ENCODE data around the gene MED9.
"Not testable (repeated sequence)": the region's sequence is repeated elsewhere in the genome, so short reads cannot be mapped to it uniquely, and the experiment has no call there.

The MED9 gene

DNA sequence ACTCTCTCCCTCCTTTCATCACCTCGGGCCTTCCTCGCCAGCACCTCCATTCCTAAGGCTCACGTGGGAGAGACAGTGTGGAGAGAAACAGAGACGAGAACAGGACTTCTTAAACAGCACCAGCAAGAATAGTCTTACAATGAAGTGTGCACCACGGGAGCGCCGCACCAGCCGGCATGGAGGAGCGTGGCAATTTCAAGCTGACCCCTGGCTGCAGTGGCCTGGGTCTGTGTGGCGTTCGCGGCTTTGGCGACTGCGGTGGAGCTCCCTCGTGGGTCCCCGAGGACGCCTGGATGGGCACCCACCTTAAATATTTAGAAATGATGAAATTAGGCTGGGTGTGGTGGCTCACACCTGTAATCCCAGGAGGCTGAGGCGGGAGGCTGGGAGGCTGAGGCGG is 20.5 kb upstream of the MED9 start:
- FAIRE-seq: no peak

DNA sequence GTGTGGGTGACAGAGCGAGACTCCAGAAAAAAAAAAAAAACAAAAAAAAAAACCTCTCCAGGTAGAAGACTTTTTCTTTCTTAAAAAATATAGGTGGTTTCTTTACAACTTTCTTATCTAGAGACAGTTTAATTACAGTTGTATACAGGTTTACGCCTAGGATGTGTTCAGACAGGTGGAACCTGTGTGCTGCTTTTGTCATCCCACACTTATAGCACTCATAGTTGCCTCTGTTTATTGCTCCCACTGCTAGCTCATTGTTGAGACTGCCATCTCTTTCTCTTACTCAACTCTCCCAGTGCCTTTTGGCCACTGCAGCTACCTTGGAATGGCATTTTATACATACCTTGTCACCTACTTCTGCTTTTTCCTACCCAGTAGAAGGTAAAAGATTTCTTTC is 19.1 kb upstream of the MED9 start:
- FAIRE-seq: no peak

DNA sequence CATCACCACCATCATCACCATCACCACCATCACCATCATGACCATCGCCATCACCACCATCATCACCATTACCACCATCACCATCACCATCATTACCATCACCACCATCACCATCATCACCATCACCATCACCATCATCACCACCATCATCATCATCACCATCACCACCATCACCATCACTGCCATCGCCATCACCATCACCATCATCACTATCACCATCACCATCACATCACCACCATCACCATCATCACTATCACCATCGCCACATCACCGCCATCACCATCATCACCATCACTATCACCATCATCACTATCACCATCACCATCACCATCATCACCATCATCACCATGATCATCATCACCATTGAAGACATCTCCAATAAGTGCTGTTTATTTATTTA is 16.8 kb upstream of the MED9 start:
- no peak for FAIRE-seq

DNA sequence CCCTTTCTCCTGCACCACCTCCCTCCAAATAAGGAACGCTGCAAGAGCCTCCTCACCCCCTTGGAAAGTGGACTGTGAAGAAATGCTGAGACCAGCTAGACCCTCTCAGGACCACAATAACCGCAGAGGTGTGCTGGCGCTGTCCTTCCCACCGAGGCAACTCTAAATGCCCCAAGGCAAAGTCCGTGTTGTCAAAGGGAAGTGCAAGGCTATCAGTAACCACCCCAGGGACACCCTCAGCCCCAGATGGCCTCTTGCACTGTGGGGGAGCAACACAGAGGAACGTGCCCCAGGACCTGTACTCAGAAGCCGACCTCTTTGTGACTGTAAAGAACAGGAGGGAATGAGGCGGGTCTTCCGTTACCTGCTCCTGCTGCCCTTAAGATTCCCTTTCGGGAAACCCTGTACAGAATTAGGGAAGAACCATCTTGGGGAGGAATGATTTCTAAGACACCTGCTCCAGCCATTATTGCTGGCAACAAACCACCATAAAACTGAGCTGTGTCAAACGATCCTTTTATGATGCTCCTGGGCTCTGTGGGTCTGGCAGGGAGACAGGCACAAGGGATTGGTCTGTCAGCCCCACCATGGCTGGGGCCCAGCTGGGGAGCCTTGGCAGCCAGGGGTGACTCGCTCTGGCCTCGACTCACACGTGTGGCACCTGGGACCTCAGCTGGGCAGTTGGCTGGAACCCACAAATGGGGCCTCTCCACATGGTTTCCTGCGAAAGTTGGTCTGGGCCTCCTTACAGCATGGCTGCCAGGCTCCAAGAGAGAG is 14.6 kb upstream of the MED9 start:
- no peak for FAIRE-seq

DNA sequence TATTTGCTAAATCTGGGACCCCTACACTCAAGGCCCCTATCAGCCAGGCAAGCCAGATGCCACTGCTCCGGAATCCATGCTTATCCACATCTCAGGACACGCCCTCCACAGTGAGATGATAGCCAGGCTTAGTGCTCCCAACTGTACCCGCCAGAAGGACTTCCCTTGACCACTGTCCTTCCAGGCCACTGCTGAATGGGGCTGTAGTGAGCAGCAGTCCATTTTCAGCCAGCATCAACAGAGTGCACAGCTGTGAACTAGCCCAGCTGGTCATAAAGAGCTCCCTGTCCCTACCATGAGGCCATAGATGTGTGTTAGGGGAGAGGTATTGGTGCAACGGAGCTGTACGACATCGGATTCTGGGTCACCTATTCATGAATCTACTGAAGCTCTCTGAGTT is 13.0 kb upstream of the MED9 start:
- FAIRE-seq: no peak

DNA sequence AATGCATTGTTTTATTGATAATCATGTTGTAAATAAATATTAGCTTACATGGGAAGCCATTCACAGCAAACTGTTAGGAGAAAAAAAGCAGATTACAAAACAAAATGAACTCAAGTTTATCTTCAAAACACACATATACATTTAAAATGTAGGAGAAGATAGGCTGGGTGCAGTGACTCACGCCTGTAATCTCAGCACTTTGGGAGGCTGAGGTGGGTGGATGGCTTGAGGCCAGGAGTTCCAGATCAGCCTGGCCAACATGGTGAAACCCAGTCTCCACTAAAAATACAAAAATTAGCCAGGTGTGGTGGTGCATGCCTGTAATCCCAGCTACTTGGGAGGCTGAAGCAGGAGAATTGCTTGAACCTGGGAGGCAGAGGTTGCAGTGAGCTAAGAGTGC is 10.9 kb upstream of the MED9 start:
- not testable (repeated sequence) for FAIRE-seq

DNA sequence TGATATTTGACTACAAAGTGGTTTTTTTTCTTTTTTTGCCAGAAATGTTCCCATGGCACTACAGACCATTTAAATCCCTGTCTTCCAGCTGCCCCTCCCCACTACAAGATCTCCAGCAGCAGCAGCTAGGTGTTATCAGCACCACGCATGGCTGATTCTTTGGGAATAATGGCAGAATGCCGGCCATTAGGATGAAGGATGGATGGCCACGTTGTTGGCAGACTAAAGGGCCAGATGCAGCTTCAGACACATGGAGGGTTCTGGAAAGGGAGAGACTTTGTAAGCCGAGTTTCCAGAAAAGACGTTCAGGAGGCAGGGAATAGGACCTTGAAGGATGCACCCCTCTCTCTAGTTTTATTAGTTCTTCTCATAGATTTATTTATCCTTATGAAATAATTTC is 10.3 kb upstream of the MED9 start:
- no peak for FAIRE-seq

DNA sequence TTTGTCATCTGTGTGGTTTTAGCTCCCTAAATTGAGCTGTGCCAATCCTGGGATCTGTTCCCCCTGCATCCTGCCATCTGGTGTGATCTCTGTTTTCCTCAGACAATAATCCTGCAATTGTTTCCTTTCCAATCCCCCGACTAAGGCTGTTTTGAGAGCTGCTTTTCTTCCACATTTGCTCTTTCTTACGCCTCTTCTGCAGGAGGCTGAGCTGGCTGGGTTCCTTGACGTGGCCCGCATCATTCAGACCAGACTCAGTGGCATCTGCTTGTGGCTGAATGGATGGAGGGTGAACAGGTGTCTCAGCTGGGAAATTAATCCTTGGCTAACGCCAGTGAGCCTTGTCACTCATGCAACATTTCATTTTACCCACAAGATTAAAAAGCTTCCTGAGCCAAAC is 9.8 kb upstream of the MED9 start:
- no peak for FAIRE-seq

DNA sequence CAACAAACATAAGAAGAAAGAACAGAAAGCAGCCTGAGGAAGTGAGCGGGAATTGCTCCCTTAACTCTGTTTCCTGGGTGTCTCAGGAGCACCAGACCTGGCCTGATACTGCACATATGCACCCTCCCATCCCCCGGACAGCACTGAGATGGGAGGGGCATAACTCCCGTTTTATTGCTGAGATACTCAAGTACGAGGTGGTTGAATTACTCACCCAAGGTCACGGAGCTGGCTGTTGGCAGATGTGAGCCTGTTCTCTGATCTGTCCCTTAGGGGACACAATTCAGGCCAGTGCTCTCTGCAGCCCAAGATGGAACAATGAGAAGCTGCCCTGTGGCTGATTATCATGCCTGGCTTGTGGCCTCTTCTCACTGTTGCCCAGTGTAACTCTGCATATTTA is 9.1 kb upstream of the MED9 start:
- FAIRE-seq: no peak

DNA sequence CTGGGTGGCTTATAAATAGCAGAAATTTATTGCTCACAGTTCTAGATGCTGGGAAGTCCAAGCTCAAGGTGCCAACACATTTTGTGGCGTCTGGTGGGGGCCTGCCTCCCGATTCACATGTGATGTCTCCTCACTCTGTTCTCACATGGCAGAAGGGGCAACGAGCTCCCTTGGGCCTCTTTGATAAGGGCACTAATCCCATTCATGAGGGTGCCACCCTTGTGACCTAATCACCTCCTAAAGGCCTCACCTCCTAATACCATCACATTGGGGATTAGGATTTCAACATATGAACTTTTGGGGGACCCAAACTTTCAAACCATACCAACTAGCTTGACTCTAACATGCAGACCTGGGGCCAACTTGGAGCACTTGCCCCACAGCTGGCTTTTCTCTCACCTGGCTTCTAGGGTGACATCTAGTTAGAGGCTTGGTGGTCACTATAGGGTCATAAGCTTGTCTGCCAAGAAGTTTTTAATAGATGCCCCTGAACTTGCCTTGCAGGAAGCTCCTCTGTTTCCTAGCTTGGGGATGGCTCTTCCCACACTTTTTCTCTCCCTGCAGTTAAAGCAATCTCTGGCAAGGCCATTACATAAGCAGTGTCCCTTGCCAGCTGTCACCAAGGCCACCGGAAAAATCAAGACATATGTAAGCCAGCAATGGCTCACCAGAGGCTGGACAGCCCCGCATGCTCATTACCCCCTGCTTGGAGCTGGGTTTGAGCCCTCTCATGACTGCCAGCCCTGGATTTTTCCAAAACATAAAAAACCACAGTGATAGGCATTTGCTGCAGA is 8.4 kb upstream of the MED9 start:
- no peak for FAIRE-seq

DNA sequence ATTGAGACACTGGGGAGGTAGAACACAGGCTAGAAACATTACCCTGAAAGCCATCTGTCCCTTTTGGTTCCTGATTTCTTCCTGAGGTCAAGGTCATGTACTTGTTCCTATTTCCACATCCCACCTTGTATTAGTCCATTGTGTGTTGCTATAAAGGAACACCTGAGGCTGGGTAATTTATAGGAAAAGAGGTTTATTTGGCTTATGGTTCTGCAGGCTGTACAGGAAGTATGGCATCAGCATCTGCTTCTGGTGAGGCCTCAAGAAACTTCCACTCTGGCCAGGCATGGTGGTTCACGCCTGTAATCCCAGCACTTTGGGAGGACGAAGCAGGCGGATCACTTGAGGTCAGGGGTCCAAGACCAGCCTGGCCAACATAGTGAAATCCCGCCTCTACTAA is 7.4 kb upstream of the MED9 start:
- no peak for FAIRE-seq

DNA sequence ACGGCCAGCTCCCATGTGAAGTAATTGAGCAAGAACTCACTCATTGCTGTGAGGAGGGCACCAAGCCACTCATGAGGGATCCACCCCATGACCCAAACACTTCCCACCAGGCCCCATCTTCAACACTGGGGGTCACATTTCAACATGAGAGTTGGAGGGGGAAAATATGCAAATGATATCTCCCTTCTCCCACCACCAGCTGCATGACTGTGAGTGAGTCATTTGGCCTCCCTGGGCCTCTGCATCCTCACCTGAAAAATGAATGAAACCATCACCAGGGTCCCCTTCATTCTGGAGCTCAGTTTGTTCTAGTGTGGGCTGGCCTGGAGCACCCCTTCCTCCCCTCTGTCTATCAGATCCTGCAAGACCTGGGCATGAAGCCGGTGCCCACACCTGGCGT is 6.8 kb upstream of the MED9 start:
- FAIRE-seq: no peak

DNA sequence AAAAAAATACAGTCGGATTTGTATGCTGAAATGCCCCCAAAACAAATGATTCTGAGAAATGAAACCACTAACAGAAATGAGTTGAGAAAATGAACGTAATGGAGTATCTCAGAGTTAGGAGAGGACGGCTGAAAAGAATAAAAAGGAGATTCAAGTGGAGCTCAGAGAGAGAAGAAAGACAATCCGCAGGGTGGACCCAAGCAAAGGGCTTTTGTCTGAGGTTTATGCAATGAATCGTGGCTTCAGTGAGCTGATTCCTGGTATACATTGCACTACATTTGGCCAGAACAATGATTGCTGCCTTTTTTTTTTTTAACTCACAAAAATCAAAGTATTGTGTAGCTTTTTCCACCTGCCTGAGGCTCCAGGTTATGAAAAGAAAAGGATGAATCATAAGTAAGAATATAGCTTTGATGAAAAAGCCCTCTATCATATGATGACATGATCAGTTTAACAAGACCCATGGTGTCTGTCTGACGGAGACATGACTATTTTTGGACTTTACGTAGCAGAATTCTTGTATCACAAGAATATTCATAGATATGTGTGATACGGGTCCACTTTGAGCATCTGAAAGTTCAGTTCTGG is 4.4 kb upstream of the MED9 start:
- FAIRE-seq: no peak

DNA sequence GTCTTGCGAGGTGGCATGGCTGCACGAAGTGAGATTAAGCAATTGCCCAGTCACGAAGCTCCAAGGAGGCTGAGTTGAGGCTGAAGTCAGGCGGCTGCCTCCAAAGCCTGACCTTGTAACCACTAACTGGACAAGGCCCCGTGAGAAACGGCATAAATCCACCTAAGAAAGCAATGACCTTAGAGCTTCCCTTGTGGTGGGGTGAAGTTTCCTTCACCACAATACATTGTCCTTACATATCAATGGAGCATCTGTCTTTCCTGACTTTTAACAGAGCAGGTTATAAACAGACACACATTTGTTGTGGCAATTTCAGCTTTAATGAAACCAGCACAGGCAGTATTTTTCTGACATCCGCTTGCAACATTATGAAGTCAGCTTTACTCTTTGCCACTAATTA is 2.5 kb upstream of the MED9 start:
- FAIRE-seq: no peak

DNA sequence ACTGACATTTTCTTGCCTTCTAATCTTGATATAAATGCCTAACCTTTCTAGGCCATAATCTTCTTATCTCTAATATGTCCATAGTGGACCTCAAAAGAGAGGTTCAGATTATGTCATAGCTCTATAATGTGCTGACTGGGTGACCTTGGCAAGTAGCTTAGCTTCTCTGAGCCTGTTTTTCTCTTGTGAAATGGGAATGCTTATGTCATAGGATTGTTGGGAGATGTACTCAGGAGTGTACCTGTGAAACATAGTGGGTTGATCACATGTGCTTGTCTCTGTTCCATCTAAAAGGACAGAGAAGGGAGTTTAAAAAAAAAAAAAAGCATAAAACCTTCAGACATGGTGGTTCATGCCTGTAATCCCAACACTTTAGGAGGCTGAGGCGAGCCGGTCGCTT is 2.4 kb downstream of the MED9 start:
- FAIRE-seq: no peak

DNA sequence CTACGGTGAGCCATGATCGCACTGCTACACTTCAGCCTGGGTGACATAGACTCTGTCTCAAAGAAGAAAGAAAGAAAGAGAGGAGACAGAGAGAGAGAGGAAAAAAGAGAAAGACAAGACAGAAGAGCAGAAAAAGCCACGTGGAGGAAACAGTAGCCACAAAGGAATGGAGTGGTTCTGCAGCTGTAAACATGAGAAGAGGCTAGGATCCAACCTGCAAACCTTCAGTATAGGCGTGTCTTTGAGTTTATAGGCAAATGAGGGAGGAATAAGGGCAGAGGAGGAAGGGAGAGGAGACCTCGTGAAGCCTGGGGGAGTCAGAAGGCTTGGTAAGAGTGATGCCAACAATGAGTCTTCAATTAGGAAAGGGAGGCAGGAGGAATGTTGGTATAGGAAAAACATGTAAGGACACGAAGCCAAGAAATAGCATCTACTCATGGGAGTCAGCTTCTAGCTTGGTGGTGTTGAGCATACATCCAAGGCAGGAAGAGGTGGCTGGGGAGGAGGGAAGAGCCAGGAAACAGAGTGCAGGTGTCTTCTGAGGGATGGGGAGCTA is 3.9 kb downstream of the MED9 start:
- FAIRE-seq: no peak

DNA sequence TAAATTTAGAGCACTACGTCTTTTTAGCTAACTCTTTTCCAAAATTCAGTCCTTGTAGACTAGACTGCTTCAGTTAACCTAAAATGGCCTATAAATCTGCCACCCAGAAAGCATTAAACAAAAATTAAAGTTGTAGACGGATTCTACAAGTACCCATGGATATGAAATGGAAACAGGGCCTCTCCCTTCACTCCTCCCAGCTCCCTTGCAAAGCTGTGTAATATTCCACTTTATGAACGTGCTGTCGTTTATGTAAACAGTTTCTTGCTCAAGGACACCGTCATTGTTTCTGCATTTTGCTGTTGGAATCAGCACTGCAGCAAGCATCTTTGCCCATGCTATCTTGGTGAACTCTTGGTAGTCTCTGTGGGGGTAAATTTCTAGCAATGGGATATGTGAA is 5.1 kb downstream of the MED9 start:
- no peak for FAIRE-seq

DNA sequence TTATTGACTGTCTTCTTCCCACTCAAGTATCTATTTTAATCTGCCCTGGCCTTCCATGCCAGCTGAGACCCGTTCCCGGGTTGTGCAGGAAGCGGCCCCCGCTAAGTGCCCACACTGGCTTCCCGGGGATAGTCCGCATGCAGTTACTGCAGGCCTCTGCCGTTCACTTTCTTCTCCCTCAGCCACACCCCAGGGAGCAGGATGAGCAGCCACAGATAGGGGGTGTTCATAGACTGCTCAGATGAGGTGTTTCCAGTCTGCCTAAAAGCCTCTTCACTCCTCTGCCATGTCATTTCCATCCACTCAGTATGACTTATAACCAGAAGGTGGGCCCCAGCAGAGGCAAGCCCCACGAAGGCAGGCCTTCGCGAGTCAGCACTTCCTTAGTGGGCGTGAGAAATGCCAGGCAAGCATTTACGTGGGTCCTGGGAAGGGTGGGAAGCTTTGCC is 7.7 kb downstream of the MED9 start:
- FAIRE-seq: no peak

DNA sequence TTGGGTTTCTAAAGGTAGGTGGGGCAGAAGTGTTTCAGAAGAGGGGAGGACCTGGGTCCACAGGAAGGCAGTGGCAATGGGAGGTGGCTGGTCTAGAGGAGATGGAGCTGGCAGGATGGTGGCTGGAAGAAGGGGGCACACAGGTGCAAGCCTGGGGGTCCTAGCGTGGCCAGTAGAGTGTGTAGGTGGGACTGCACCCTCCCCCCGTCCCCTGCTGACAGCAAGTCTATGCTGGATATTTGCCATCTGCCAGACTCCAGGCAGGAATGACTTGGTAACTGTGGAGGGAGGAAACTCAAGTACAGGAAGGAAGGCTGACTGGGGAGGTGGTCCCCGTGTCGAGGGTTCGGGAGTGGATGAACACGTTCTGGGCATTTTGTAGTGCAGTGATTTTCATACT is 8.6 kb downstream of the MED9 start:
- FAIRE-seq: no peak

DNA sequence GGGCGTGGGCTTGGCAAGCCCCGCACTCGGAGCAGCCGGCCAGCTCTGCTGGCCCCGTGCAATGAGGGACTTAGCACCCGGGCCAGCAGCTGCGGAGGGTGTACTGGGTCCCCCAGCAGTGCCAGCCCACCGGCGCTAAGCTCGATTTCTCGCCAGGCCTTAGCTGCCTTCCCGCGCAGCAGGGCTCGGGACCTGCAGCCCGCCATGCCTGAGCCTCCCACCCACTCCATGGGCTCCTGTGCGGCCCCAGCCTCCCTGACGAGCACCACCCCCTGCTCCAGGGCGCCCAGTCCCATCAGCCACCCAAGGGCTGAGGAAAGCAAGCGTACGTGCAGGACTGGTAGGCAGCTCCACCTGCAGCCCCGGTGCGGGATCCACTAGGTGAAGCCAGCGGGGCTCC is 9.6 kb downstream of the MED9 start:
- not testable (repeated sequence) for FAIRE-seq

DNA sequence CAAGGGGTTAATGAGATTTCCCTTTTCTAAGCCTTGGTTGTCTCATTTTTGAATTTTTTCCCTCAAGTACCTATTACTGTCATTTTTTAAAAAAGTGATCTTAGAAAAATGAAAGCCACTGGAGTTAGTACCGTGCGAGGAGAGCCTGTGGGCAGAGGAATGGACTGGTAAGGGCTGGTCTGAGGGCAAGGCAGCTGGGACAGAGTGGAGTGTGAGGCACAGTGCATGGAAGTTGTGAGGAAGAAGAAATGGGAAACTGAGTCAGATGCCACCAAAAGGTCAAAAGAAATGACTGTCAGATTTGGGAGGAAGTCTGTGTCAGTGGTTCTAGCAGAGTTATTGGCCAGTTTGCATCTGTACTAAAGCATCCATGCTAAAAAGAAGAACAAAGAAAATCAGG is 11.2 kb downstream of the MED9 start:
- no peak for FAIRE-seq

DNA sequence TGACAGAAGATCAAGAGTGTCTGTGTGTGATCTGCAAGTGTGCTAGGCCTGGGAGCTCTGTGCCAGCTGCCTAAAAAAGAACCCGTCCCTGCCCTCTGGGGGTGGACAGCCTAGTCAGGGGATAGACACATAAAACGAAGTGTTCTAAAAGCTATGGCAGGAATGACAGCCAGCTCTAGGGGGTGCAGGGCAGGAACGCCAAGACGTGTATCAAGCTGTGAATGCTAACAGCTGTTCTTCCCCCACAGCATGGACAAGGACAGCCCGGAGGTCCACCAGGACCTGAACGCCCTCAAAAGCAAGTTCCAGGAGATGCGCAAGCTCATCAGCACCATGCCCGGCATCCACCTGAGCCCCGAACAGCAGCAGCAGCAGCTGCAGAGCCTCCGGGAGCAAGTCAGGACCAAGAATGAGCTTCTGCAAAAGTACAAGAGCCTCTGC is 14.3 kb downstream of the MED9 start:
- no peak for FAIRE-seq

DNA sequence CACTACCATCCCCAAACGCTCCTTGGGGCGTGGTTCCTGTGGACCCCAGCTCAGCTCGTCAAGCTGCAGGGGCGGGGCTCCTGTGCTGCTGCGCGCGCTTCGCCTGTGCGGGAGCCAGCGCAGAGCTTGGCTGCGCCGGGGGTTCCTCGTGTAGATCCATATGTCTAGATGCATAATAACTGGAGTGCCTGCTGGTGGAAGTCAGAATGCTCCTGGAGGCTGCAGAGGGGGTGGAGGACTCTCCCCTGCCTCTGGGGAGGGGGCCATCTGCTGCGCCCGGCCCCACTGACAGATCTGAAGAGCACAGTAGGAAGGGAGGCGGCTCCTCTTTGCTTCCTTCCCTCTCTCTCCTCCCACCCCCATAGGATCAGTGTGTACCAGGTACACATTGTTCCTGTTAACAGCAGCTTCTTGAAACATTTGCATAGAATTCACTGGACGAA is 14.8 kb downstream of the MED9 start:
- FAIRE-seq: no peak

DNA sequence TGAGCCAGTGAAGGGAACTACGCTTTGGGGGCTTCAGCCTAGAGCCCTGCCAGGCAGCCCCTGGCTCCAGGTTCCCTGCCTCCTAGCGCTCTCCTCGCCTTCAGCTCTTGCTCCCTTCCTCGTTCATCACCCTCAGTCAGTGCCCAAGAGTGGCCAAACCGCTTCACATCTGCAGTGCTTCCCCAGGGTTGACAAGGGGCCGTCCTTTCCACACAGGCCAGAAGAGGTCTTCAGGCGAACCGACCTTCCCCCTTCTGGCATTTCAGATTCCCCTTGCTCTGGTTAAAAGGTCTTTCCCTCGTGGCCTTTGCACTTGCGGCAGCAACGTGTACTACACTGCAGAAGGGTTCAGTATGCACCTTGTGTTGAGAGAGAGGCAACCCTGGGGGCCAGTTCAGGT is 15.3 kb downstream of the MED9 start:
- FAIRE-seq: no peak
